ENCODE measurements around the gene ZBTB38. TPM values are rescaled to one million over a fixed set of nuclear protein-coding genes. Genes with fewer than 3 reads are reported as not detected.

The ZBTB38 gene
- total RNA-seq, 1 donor from 2014 or later: 89.6 TPM

- no peak for TF ChIP-seq CTCF (IDR thresholded peaks at IDR 0.05)
- intact Hi-C loops (cut with DNase I): no loop called here
- H3K27ac ChIP-seq: no peak overlapping the region
- H3K9me3 ChIP-seq: no peaks in the 10 kb centered on the region
- H3K4me1 ChIP-seq: no peaks in the 10 kb centered on the region
- ATAC-seq (peak; percentile 40 to 58), DNase-seq (no peak)
- H3K27me3 ChIP-seq (ENCODE audit: low read depth): no peaks in the 10 kb centered on the region
- H3K4me3 ChIP-seq: no peak overlapping the region
- H3K36me3 ChIP-seq: no peaks in the 10 kb centered on the region
Observed at GRCh38 chr3:141342386-141342785, 25.9 kb upstream of the ZBTB38 start.

GRCh38 chr3:141343077-141343476 lies 25.2 kb upstream of the ZBTB38 start:
- ATAC-seq (no peak), DNase-seq (no peak)
- Histone ChIP-seq H3K36me3 (no peaks in the 10 kb centered on the region), H3K4me1 (no peaks in the 10 kb centered on the region), H3K9me3 (no peaks in the 10 kb centered on the region), H3K4me3 (no peak overlapping the region), H3K27me3 (ENCODE audit: low read depth) (no peaks in the 10 kb centered on the region), H3K27ac (no peak overlapping the region)
- intact Hi-C loops (cut with DNase I): no loop called here
- no peak for TF ChIP-seq CTCF (IDR thresholded peaks at IDR 0.05)

GRCh38 chr3:141343865-141344271 lies 24.4 kb upstream of the ZBTB38 start:
- no peak for TF ChIP-seq CTCF (IDR thresholded peaks at IDR 0.05)
- Histone ChIP-seq H3K27ac (no peak overlapping the region), H3K4me1 (no peaks in the 10 kb centered on the region), H3K9me3 (no peaks in the 10 kb centered on the region), H3K4me3 (no peak overlapping the region), H3K36me3 (no peaks in the 10 kb centered on the region), H3K27me3 (ENCODE audit: low read depth) (no peaks in the 10 kb centered on the region)
- intact Hi-C loops (cut with DNase I): no loop called here
- DNase-seq: no peak
- no peak for ATAC-seq

GRCh38 chr3:141345528-141345927 lies 22.8 kb upstream of the ZBTB38 start:
- no peak overlapping the region for H3K4me3 ChIP-seq
- no peak for TF ChIP-seq CTCF (IDR thresholded peaks at IDR 0.05)
- no peaks in the 10 kb centered on the region for H3K4me1 ChIP-seq
- no peak overlapping the region for H3K27ac ChIP-seq
- DNase-seq: no peak
- intact Hi-C loops (cut with DNase I): no loop called here
- no peaks in the 10 kb centered on the region for H3K27me3 ChIP-seq (ENCODE audit: low read depth)
- no peaks in the 10 kb centered on the region for H3K9me3 ChIP-seq
- H3K36me3 ChIP-seq: no peaks in the 10 kb centered on the region
- ATAC-seq: no peak

- Histone ChIP-seq H3K4me1 (no peaks in the 10 kb centered on the region), H3K9me3 (no peaks in the 10 kb centered on the region), H3K27ac (no peak overlapping the region), H3K4me3 (no peak overlapping the region), H3K27me3 (ENCODE audit: low read depth) (no peaks in the 10 kb centered on the region), H3K36me3 (no peaks in the 10 kb centered on the region)
- no peak for TF ChIP-seq CTCF (IDR thresholded peaks at IDR 0.05)
- no peak for DNase-seq
- intact Hi-C loops (cut with DNase I): no loop called here
- ATAC-seq: no peak
Observed at GRCh38 chr3:141346007-141346406, 22.3 kb upstream of the ZBTB38 start.

GRCh38 chr3:141346418-141346817 lies 21.9 kb upstream of the ZBTB38 start:
- DNase-seq (no peak), ATAC-seq (peak in 1 of 2 donors; percentile 49)

More at GRCh38 chr3:141346418-141346817, 21.9 kb upstream of the ZBTB38 start:
- Histone ChIP-seq H3K27ac (no peak overlapping the region), H3K9me3 (no peaks in the 10 kb centered on the region), H3K4me1 (no peaks in the 10 kb centered on the region), H3K36me3 (no peaks in the 10 kb centered on the region), H3K27me3 (ENCODE audit: low read depth) (no peaks in the 10 kb centered on the region), H3K4me3 (no peak overlapping the region)
- TF ChIP-seq CTCF (IDR thresholded peaks at IDR 0.05): no peak
- intact Hi-C loops (cut with DNase I): no loop called here
